HepG2 (cell line): ENCODE results near the gene KIF1C. TPM values are rescaled to one million over a fixed set of nuclear protein-coding genes. Genes with fewer than 3 reads are reported as not detected.

Experiments
- ATF7 ChIP-seq, 2 experiments: fragments of 450-650 bp in 1 of 2; sonication (generic) in 1 of 2; formaldehyde crosslinking in 1 of 2; IDR thresholded peaks; 2 replicates each; pipeline versions ENCODE4 v1.4.0 to v1.6.1; 2016 to 2020; ENCODE audit warnings: antibody characterized with exemption in 1 of 2, mild to moderate bottlenecking in 1 of 2, missing genetic modification reagents in 1 of 2
- ATRX ChIP-seq: sonication (generic); formaldehyde crosslinking; IDR thresholded peaks from 2 replicates; pipeline ENCODE4 v1.4.0; 2020; ENCODE audit warnings: missing genetic modification reagents, borderline replicate concordance
- CBX2 ChIP-seq, 2 experiments: fragments of 200-600 bp in 1 of 2; sonication (generic); formaldehyde crosslinking in 1 of 2; IDR thresholded peaks; 2 replicates each; pipeline versions ENCODE4 v1.7.0 to v1.8.1; 2018 to 2022; ENCODE audit warnings: low read depth in 2 of 2, low read length in 1 of 2, mild to moderate bottlenecking in 1 of 2, missing genetic modification reagents in 1 of 2
- HNF4A ChIP-seq: sonication (generic); formaldehyde crosslinking; IDR thresholded peaks from 2 replicates; pipeline ENCODE4 v1.4.0; 2020; ENCODE audit warnings: missing genetic modification reagents
- ISX ChIP-seq: sonication (generic); formaldehyde crosslinking; conservative IDR thresholded peaks from 2 replicates; pipeline ENCODE4 v1.5.0; 2020; ENCODE audit warnings: missing genetic modification reagents
- PHF5A ChIP-seq: IDR thresholded peaks from one replicate; pipeline ENCODE4 v1.6.1; 2018; ENCODE audit warnings: low read depth, missing genetic modification reagents; ENCODE audit not compliant: unreplicated experiment
- STAG1 ChIP-seq: sonication (generic); formaldehyde crosslinking; IDR thresholded peaks from 2 replicates; pipeline ENCODE4 v1.4.0; 2020; ENCODE audit warnings: missing genetic modification reagents
- YEATS4 ChIP-seq: sonication (generic); formaldehyde crosslinking; IDR thresholded peaks from 2 replicates; pipeline ENCODE4 v1.4.0; 2020; ENCODE audit warnings: missing genetic modification reagents, borderline replicate concordance
- ZNF143 ChIP-seq: sonication (generic); formaldehyde crosslinking; IDR thresholded peaks from 2 replicates; pipeline ENCODE4 v1.4.0; 2020; ENCODE audit warnings: missing genetic modification reagents
- ZNF207 ChIP-seq: fragments of 450-650 bp; IDR thresholded peaks from 2 replicates; pipeline ENCODE4 v1.6.1; 2016; ENCODE audit warnings: antibody characterized with exemption, borderline replicate concordance
- ZNF33A ChIP-seq: sonication (generic); formaldehyde crosslinking; IDR thresholded peaks from 2 replicates; pipeline ENCODE4 v1.5.1; 2020; ENCODE audit warnings: missing genetic modification reagents, mild to moderate bottlenecking, moderate library complexity, borderline replicate concordance
- ZSCAN21 ChIP-seq: sonication (generic); formaldehyde crosslinking; IDR thresholded peaks from 2 replicates; pipeline ENCODE4 v1.8.0; 2022; ENCODE audit warnings: mild to moderate bottlenecking, missing genetic modification reagents, moderate library complexity, borderline replicate concordance
- ZSCAN9 ChIP-seq: IDR thresholded peaks from 2 replicates; pipeline ENCODE4 v1.6.1; 2016; ENCODE audit warnings: borderline replicate concordance
- polyA plus RNA-seq, 8 experiments: library from polyadenylated mRNA; depleted of rRNA in 3 of 8; stranded (reverse) in 7 of 8; unstranded in 1 of 8; fragments of >200 nt; fragmentation: Illumina TruSeq in 4 of 8; extraction: Trizol in 4 of 8; gene quantifications; 2 replicates each; pipeline versions ENCODE4 v1.2.1 to v1.2.3, GENCODE V29; 2011 to 2016; ENCODE audit warnings: low read depth in 4 of 8, missing spikeins in 1 of 8, mixed read lengths in 1 of 8; ENCODE audit not compliant: insufficient read depth in 1 of 8
- total RNA-seq, 5 experiments: library from RNA; depleted of rRNA; stranded (reverse); fragments of >200 nt; fragmentation: Illumina TruSeq; extraction: Trizol; gene quantifications; 2 replicates each; pipeline ENCODE4 v1.2.3, GENCODE V29; 2016; ENCODE audit warnings: low read depth in 1 of 5
- TF ChIP-seq, protein P1 (sequence below): sonication (generic); formaldehyde crosslinking; IDR thresholded peaks from 2 replicates; pipeline ENCODE4 v1.4.0; 2020; ENCODE audit warnings: mild to moderate bottlenecking, missing genetic modification reagents, borderline replicate concordance
- TF ChIP-seq, protein P2 (sequence below): sonication (generic); formaldehyde crosslinking; conservative IDR thresholded peaks from 2 replicates; pipeline ENCODE4 v1.8.0; 2022; ENCODE audit warnings: mild to moderate bottlenecking, moderate library complexity, missing genetic modification reagents
- TF ChIP-seq, protein P3 (sequence below): sonication (generic); formaldehyde crosslinking; IDR thresholded peaks from 2 replicates; pipeline ENCODE4 v1.4.0; 2020; ENCODE audit warnings: mild to moderate bottlenecking, missing genetic modification reagents
- TF ChIP-seq, protein P4 (sequence below): sonication (generic); formaldehyde crosslinking; IDR thresholded peaks from 2 replicates; pipeline ENCODE4 v1.4.0; 2020; ENCODE audit warnings: missing genetic modification reagents, borderline replicate concordance

Gene KIF1C
- total and polyA plus RNA-seq, 2 of the 13 experiments (the other 11 are each of a cell fraction or from before 2014, with no cell fraction given), result 70.0 to 104 TPM

DNA sequence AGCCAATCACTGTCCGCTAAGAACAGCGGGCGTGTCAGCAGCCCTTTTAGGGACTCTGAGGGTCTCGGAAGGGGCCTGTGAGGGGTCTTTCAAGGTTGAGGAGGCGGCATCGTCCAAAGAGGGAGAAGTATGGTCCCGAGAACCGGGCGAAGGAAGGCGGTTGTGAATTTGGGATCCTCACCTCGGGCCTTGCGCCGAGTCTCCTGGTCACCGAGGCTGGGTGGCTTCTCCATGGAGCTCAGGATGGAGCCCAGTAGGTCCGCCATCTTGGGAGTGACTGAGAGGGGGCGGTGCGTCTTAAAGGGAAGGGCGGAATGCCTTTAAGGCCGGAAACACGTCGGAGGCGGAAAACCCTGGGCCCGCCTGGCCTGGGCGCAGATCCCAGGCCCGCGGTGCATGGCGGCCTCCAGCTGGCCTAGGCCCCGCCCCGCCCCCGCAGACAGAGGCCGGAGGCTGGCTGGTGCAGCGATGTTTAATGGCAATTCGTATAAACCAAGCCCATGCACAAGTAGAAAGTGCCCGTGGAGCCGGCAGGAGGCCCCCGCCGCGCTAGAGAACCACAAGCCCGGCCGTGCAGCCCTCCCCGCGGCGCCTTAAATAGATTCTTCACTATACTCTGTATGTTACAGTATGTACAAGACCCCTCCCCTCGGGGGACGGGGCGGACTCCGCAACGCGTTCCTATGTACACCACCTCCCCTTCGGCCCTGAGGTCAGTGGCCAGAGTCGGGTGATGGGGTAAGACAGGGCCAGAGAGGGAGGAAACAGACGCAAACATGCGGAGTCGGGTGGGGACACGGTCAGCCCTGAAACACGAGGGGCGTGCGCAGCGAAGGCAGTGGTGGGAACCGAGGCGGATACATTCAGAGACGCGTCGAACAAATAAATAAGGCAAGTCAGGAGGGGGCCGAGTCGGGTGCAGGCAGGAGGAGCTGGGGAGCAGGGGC is 29.9 kb upstream of the KIF1C start, which contains the start of gene SPAG7 (continued):
- TF ChIP-seq ATRX, result no peak
- TF ChIP-seq ZSCAN9 (CRISPR knock-in tag), result 0 out of 2 replicates have a peak, but pooled peaks have one; percentile 19
- TF ChIP-seq, protein P1, sequence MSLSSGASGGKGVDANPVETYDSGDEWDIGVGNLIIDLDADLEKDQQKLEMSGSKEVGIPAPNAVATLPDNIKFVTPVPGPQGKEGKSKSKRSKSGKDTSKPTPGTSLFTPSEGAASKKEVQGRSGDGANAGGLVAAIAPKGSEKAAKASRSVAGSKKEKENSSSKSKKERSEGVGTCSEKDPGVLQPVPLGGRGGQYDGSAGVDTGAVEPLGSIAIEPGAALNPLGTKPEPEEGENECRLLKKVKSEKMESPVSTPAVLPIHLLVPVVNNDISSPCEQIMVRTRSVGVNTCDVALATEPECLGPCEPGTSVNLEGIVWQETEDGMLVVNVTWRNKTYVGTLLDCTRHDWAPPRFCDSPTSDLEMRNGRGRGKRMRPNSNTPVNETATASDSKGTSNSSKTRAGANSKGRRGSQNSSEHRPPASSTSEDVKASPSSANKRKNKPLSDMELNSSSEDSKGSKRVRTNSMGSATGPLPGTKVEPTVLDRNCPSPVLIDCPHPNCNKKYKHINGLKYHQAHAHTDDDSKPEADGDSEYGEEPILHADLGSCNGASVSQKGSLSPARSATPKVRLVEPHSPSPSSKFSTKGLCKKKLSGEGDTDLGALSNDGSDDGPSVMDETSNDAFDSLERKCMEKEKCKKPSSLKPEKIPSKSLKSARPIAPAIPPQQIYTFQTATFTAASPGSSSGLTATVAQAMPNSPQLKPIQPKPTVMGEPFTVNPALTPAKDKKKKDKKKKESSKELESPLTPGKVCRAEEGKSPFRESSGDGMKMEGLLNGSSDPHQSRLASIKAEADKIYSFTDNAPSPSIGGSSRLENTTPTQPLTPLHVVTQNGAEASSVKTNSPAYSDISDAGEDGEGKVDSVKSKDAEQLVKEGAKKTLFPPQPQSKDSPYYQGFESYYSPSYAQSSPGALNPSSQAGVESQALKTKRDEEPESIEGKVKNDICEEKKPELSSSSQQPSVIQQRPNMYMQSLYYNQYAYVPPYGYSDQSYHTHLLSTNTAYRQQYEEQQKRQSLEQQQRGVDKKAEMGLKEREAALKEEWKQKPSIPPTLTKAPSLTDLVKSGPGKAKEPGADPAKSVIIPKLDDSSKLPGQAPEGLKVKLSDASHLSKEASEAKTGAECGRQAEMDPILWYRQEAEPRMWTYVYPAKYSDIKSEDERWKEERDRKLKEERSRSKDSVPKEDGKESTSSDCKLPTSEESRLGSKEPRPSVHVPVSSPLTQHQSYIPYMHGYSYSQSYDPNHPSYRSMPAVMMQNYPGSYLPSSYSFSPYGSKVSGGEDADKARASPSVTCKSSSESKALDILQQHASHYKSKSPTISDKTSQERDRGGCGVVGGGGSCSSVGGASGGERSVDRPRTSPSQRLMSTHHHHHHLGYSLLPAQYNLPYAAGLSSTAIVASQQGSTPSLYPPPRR (CRISPR knock-in tag), result no peak
- peak; percentile 43 for TF ChIP-seq STAG1
- no peak for TF ChIP-seq ZNF207
- TF ChIP-seq HNF4A, result no peak
- TF ChIP-seq CBX2 (IDR thresholded peaks at IDR 0.05; ENCODE audit: low read depth, low read length), result no peak
- no peak for TF ChIP-seq CBX2 (CRISPR knock-in tag; IDR thresholded peaks at IDR 0.05; ENCODE audit: low read depth)
- TF ChIP-seq ZSCAN21, result peak; percentile 95
- TF ChIP-seq PHF5A (CRISPR knock-in tag), result no peak
- peak; percentile 81; the same call in 1 of the 2 replicates for TF ChIP-seq YEATS4 (CRISPR knock-in tag)
- TF ChIP-seq ATF7 (IDR thresholded peaks at IDR 0.05), result no peak
- no peak for TF ChIP-seq ATF7 (CRISPR knock-in tag; IDR thresholded peaks at IDR 0.05)
- peak; percentile 63 for TF ChIP-seq ZNF143 (CRISPR knock-in tag)
- TF ChIP-seq ZNF33A (CRISPR knock-in tag), result no peak
- TF ChIP-seq, protein P2, sequence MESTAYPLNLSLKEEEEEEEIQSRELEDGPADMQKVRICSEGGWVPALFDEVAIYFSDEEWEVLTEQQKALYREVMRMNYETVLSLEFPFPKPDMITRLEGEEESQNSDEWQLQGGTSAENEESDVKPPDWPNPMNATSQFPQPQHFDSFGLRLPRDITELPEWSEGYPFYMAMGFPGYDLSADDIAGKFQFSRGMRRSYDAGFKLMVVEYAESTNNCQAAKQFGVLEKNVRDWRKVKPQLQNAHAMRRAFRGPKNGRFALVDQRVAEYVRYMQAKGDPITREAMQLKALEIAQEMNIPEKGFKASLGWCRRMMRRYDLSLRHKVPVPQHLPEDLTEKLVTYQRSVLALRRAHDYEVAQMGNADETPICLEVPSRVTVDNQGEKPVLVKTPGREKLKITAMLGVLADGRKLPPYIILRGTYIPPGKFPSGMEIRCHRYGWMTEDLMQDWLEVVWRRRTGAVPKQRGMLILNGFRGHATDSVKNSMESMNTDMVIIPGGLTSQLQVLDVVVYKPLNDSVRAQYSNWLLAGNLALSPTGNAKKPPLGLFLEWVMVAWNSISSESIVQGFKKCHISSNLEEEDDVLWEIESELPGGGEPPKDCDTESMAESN (CRISPR knock-in tag), result no peak
- TF ChIP-seq, protein P3, sequence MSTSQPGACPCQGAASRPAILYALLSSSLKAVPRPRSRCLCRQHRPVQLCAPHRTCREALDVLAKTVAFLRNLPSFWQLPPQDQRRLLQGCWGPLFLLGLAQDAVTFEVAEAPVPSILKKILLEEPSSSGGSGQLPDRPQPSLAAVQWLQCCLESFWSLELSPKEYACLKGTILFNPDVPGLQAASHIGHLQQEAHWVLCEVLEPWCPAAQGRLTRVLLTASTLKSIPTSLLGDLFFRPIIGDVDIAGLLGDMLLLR (CRISPR knock-in tag), result no peak
- no peak for TF ChIP-seq ISX (CRISPR knock-in tag)
- TF ChIP-seq, protein P4, sequence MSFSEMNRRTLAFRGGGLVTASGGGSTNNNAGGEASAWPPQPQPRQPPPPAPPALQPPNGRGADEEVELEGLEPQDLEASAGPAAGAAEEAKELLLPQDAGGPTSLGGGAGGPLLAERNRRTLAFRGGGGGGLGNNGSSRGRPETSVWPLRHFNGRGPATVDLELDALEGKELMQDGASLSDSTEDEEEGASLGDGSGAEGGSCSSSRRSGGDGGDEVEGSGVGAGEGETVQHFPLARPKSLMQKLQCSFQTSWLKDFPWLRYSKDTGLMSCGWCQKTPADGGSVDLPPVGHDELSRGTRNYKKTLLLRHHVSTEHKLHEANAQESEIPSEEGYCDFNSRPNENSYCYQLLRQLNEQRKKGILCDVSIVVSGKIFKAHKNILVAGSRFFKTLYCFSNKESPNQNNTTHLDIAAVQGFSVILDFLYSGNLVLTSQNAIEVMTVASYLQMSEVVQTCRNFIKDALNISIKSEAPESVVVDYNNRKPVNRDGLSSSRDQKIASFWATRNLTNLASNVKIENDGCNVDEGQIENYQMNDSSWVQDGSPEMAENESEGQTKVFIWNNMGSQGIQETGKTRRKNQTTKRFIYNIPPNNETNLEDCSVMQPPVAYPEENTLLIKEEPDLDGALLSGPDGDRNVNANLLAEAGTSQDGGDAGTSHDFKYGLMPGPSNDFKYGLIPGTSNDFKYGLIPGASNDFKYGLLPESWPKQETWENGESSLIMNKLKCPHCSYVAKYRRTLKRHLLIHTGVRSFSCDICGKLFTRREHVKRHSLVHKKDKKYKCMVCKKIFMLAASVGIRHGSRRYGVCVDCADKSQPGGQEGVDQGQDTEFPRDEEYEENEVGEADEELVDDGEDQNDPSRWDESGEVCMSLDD (CRISPR knock-in tag), result no peak
